HepG2 (cell line): Measurements from ENCODE around the gene ADSL. TPM values are rescaled to one million over a fixed set of nuclear protein-coding genes. Genes with fewer than 3 reads are reported as not detected.
A peak's percentile ranks its signal among the peaks of the same experiment; 100 is the strongest.

Experiments
- CEBPG ChIP-seq: IDR thresholded peaks from 2 replicates; pipeline ENCODE4 v1.6.1; 2016
- HDAC1 ChIP-seq: sonication (generic); formaldehyde crosslinking; IDR thresholded peaks from 2 replicates; pipeline ENCODE4 v1.5.1; 2020; ENCODE audit warnings: mild to moderate bottlenecking, missing genetic modification reagents
- KDM4B ChIP-seq: sonication (generic); formaldehyde crosslinking; IDR thresholded peaks from 2 replicates; pipeline ENCODE4 v1.4.0; 2020; ENCODE audit warnings: missing genetic modification reagents
- KDM5A ChIP-seq: fragments of 200-600 bp; sonication (generic); IDR thresholded peaks from 2 replicates; pipeline ENCODE4 v1.7.0; 2018; ENCODE audit warnings: antibody characterized with exemption, mild to moderate bottlenecking, low read length, borderline replicate concordance
- KLF13 ChIP-seq: sonication (generic); formaldehyde crosslinking; IDR thresholded peaks from 2 replicates; pipeline ENCODE4 v1.4.0; 2020; ENCODE audit warnings: mild to moderate bottlenecking, missing genetic modification reagents
- MBD4 ChIP-seq: IDR thresholded peaks from 2 replicates; pipeline ENCODE4 v1.6.1; 2012; ENCODE audit warnings: low read length, inconsistent platforms, borderline replicate concordance
- PPARG ChIP-seq: conservative IDR thresholded peaks from 2 replicates; pipeline ENCODE4 v1.6.1; 2016; ENCODE audit warnings: missing biosample characterization, missing genetic modification reagents
- SP2 ChIP-seq: sonication (generic); formaldehyde crosslinking; IDR thresholded peaks from 2 replicates; pipeline ENCODE4 v1.5.1; 2020; ENCODE audit warnings: mild to moderate bottlenecking, missing genetic modification reagents
- SRSF1 ChIP-seq: fragments of 200-400 bp; formaldehyde crosslinking; optimal IDR thresholded peaks from 2 replicates; pipeline ENCODE3; 2017; ENCODE audit warnings: mild to moderate bottlenecking, low read depth, low read length, moderate library complexity
- ZNF232 ChIP-seq: sonication (generic); formaldehyde crosslinking; IDR thresholded peaks from 2 replicates; pipeline ENCODE4 v1.4.0; 2020; ENCODE audit warnings: missing genetic modification reagents, borderline replicate concordance
- ZNF768 ChIP-seq: sonication (generic); formaldehyde crosslinking; IDR thresholded peaks from 2 replicates; pipeline ENCODE4 v1.4.0; 2020; ENCODE audit warnings: missing genetic modification reagents
- polyA plus RNA-seq, 8 experiments: library from polyadenylated mRNA; depleted of rRNA in 3 of 8; stranded (reverse) in 7 of 8; unstranded in 1 of 8; fragments of >200 nt; fragmentation: Illumina TruSeq in 4 of 8; extraction: Trizol in 4 of 8; gene quantifications; 2 replicates each; pipeline versions ENCODE4 v1.2.1 to v1.2.3, GENCODE V29; 2011 to 2016; ENCODE audit warnings: low read depth in 4 of 8, missing spikeins in 1 of 8, mixed read lengths in 1 of 8; ENCODE audit not compliant: insufficient read depth in 1 of 8
- total RNA-seq, 5 experiments: library from RNA; depleted of rRNA; stranded (reverse); fragments of >200 nt; fragmentation: Illumina TruSeq; extraction: Trizol; gene quantifications; 2 replicates each; pipeline ENCODE4 v1.2.3, GENCODE V29; 2016; ENCODE audit warnings: low read depth in 1 of 5
- TF ChIP-seq, protein P1 (sequence below): IDR thresholded peaks from 2 replicates; pipeline ENCODE4 v1.6.1; 2016; ENCODE audit warnings: low read depth, missing genetic modification reagents, missing compliant biosample characterization
- TF ChIP-seq, protein P2 (sequence below): sonication (generic); formaldehyde crosslinking; IDR thresholded peaks from 2 replicates; pipeline ENCODE4 v1.5.1; 2020; ENCODE audit warnings: mild to moderate bottlenecking, missing genetic modification reagents
- TF ChIP-seq, protein P3 (sequence below): sonication (generic); formaldehyde crosslinking; IDR thresholded peaks from 2 replicates; pipeline ENCODE4 v1.8.0; 2022; ENCODE audit warnings: mild to moderate bottlenecking, missing genetic modification reagents
- TF ChIP-seq, protein P4 (sequence below): sonication (generic); formaldehyde crosslinking; IDR thresholded peaks from 2 replicates; pipeline ENCODE4 v1.8.1; 2022; ENCODE audit warnings: low read depth, mild to moderate bottlenecking, missing genetic modification reagents

ADSL gene
- total and polyA plus RNA-seq, 2 of the 13 experiments (the other 11 are each of a cell fraction or from before 2014, with no cell fraction given) = 123 to 174 TPM

DNA sequence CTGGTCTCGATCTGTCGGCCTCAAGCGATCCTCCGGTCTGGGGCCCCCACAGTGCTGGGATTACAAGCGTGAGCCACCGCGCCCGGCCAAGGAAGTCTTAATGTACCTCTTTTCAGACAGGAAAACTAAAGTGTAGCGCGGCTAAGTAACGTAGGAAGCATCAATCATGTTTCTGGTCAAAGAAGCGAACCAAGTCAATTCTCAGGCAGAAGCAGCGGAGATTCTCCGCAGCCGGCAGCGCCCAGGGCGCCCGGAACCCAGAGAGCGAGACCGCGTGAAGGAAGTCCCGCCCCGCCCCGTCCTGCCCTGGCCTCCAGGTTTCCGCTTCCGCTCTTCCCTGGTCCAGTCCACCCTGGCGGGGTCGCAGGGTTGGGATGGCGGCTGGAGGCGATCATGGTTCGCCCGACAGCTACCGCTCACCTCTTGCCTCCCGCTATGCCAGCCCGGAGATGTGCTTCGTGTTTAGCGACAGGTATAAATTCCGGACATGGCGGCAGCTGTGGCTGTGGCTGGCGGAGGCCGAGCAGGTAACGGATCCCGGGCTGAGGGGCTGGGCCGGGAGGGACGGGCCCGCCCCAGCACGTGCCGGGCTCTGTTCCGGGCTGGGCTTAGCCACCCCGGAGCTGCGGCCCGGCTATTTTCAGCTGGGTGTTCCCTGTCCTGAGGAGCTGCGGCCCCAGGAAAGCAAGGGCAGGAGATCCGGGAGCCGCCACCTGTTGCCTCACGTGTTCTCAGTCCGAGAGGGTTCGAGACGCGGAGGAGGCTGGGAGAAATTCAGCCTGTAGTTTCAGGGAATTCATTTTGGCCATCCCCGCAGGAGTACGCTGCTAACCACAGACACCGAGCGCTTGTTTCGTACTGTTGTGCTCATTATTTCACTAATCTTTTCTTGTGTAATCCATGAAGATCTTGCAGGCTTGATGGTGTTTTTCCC lies at the start of gene ADSL (continued):
- TF ChIP-seq, protein P1, sequence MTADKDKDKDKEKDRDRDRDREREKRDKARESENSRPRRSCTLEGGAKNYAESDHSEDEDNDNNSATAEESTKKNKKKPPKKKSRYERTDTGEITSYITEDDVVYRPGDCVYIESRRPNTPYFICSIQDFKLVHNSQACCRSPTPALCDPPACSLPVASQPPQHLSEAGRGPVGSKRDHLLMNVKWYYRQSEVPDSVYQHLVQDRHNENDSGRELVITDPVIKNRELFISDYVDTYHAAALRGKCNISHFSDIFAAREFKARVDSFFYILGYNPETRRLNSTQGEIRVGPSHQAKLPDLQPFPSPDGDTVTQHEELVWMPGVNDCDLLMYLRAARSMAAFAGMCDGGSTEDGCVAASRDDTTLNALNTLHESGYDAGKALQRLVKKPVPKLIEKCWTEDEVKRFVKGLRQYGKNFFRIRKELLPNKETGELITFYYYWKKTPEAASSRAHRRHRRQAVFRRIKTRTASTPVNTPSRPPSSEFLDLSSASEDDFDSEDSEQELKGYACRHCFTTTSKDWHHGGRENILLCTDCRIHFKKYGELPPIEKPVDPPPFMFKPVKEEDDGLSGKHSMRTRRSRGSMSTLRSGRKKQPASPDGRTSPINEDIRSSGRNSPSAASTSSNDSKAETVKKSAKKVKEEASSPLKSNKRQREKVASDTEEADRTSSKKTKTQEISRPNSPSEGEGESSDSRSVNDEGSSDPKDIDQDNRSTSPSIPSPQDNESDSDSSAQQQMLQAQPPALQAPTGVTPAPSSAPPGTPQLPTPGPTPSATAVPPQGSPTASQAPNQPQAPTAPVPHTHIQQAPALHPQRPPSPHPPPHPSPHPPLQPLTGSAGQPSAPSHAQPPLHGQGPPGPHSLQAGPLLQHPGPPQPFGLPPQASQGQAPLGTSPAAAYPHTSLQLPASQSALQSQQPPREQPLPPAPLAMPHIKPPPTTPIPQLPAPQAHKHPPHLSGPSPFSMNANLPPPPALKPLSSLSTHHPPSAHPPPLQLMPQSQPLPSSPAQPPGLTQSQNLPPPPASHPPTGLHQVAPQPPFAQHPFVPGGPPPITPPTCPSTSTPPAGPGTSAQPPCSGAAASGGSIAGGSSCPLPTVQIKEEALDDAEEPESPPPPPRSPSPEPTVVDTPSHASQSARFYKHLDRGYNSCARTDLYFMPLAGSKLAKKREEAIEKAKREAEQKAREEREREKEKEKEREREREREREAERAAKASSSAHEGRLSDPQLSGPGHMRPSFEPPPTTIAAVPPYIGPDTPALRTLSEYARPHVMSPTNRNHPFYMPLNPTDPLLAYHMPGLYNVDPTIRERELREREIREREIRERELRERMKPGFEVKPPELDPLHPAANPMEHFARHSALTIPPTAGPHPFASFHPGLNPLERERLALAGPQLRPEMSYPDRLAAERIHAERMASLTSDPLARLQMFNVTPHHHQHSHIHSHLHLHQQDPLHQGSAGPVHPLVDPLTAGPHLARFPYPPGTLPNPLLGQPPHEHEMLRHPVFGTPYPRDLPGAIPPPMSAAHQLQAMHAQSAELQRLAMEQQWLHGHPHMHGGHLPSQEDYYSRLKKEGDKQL = peak; percentile 58
- TF ChIP-seq KLF13 (CRISPR knock-in tag) (no peak), KDM4B (CRISPR knock-in tag) (peak; percentile 88), HDAC1 (CRISPR knock-in tag) (peak; percentile 94; the same call in 1 of the 2 replicates), ZNF232 (CRISPR knock-in tag) (no peak), KDM5A (peak; percentile 75), PPARG (CRISPR knock-in tag) (peak; percentile 63; the same call in 1 of the 2 replicates), ZNF768 (CRISPR knock-in tag) (peak; percentile 72; the same call in 1 of the 2 replicates), SP2 (CRISPR knock-in tag) (peak; percentile 93), CEBPG (CRISPR knock-in tag) (peak; percentile 41; the same call in 1 of the 2 replicates), SRSF1 (peak; percentile 84), MBD4 (no peak)
- TF ChIP-seq, protein P2, sequence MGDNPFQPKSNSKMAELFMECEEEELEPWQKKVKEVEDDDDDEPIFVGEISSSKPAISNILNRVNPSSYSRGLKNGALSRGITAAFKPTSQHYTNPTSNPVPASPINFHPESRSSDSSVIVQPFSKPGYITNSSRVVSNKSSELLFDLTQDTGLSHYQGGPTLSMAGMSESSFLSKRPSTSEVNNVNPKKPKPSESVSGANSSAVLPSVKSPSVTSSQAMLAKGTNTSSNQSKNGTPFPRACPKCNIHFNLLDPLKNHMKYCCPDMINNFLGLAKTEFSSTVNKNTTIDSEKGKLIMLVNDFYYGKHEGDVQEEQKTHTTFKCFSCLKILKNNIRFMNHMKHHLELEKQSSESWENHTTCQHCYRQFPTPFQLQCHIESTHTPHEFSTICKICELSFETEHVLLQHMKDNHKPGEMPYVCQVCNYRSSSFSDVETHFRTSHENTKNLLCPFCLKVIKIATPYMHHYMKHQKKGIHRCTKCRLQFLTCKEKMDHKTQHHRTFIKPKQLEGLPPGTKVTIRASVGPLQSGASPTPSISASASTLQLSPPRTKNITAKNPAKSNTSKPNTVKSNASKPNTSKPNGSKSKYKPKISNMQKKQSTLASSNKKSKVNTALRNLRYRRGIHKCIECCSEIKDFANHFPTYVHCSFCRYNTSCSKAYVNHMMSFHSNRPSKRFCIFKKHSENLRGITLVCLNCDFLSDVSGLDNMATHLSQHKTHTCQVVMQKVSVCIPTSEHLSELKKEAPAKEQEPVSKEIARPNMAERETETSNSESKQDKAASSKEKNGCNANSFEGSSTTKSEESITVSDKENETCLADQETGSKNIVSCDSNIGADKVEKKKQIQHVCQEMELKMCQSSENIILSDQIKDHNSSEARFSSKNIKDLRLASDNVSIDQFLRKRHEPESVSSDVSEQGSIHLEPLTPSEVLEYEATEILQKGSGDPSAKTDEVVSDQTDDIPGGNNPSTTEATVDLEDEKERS (CRISPR knock-in tag) = peak; percentile 67; the same call in 1 of the 2 replicates
- TF ChIP-seq, protein P3, sequence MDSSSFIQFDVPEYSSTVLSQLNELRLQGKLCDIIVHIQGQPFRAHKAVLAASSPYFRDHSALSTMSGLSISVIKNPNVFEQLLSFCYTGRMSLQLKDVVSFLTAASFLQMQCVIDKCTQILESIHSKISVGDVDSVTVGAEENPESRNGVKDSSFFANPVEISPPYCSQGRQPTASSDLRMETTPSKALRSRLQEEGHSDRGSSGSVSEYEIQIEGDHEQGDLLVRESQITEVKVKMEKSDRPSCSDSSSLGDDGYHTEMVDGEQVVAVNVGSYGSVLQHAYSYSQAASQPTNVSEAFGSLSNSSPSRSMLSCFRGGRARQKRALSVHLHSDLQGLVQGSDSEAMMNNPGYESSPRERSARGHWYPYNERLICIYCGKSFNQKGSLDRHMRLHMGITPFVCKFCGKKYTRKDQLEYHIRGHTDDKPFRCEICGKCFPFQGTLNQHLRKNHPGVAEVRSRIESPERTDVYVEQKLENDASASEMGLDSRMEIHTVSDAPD (CRISPR knock-in tag) = peak; percentile 60; the same call in 1 of the 2 replicates
- TF ChIP-seq, protein P4, sequence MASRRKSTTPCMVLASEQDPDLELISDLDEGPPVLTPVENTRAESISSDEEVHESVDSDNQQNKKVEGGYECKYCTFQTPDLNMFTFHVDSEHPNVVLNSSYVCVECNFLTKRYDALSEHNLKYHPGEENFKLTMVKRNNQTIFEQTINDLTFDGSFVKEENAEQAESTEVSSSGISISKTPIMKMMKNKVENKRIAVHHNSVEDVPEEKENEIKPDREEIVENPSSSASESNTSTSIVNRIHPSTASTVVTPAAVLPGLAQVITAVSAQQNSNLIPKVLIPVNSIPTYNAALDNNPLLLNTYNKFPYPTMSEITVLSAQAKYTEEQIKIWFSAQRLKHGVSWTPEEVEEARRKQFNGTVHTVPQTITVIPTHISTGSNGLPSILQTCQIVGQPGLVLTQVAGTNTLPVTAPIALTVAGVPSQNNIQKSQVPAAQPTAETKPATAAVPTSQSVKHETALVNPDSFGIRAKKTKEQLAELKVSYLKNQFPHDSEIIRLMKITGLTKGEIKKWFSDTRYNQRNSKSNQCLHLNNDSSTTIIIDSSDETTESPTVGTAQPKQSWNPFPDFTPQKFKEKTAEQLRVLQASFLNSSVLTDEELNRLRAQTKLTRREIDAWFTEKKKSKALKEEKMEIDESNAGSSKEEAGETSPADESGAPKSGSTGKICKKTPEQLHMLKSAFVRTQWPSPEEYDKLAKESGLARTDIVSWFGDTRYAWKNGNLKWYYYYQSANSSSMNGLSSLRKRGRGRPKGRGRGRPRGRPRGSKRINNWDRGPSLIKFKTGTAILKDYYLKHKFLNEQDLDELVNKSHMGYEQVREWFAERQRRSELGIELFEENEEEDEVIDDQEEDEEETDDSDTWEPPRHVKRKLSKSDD (CRISPR knock-in tag) = peak; percentile 56; the same call in 1 of the 2 replicates
